ENCODE results near the gene SERPINF2. TPM values are rescaled to one million over a fixed set of nuclear protein-coding genes. Genes with fewer than 3 reads are reported as not detected.

Gene SERPINF2
- under 1 TPM; under 0.01 TPM for total RNA-seq

DNA sequence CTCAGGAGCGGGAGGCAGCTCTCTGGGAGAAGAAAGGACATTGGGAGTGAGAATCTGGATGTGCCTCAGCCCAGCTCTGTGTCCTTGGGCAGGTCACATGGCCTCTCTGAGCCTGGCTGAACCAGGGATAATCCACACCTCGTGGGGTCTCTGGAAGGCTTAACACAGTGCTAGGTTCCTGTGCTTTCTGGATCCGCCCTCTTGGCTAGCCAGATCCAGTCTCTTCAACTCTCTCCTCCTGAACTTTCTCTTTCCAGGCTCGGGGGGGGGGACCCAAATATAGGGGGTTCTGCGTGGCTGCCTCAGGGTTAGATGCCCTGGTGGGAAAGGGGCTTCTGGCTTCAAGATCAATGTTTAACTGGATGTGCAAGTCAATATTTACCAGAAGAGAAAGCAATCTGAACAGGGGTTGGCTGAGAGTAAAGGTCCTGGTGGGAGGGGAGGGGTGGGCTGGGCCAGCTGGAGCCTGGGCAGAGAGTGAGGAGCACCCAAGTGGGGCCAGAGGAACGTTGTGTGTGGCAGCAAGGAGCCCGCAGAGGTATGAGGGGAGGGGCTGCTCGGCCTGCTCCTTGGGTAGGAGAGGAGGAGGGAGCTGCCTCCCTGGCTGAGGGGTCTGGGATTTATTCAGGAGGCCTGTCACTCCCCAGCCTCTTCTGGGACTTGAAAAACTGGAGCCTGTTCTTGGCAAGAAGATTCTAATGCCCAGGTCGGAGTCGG is at the start of gene SERPINF2:
TSS of gene SERPINF2 (plus strand) at position 501 of the 717 bp plus-strand sequence. CDS start 2,125 bp downstream, outside the sequence.

DNA sequence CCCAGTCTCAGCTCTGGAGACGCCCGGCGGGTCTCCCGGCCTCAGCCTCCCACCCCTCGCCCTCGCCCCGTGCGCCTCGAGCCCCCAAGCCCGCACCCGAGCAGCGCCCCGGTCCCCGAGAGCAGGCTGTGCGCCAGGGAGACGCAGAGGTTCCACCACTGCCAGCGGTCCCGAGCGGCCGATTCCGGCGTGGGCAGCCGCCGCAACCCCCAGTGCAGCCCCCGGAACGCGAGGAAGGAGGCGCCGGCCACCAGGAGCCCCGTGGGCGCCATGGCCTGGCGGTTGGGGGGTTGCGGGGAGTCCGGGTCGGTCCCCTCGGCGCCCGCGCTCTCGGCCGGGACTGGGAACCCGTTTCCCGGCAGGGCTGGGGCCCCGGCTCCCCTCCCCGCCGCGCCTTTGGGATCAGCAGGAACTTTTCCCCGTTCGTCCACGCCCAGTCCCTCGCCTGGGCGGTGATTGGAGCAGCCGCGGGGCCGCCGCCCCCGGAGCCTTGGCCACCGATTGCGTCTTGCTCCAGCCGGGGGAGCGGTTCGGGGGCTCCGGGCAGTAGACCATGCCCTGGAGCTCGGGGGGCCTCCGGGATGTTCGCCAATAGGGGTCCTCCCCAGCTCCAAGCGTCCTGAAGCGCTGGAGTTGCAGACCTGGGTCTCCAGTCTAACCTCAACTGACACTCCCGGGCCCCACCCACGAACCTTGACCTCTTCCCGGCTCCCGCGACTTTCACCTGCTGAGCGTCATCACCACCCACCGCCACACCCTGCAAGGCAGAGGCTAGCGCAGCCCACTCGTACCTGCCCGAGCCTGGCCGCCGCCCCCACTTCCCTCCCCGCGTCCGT is 32.5 kb upstream of the SERPINF2 start, which contains the start of gene TLCD2:
TSS of gene TLCD2 (minus strand) at position 407 of the 836 bp plus-strand sequence. CDS start at position 272, 135 bp downstream.

DNA sequence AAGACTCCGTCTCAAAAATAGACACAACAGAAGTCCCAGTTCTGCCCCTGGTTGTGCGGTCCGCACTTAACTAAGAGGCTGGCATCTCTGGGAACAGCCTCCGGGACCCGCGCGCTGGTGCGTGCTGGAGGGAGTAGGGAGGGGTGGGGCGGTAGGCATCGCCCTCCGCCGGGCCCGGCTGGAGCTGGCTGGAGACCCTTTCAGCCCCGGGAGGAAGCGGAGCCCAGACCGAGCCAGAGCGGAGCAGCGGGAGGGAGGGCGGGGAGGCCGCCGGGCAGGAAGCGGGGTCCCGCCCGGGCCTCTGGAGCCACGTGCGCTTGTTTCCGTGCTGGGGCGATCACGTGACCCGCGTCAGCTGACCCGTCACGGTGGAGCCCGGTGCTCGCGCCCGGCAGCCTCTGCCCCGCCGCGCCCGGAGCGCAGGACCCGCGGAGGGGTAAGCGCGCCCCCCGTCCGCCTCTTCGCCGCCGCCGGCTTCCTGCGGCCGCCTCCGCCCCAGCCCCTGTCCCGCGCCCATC is 18.3 kb upstream of the SERPINF2 start, which contains the start of gene WDR81:
TSS of gene WDR81 (plus strand) at position 354 of the 518 bp plus-strand sequence. CDS start 256 bp downstream, outside the sequence.

Other genes starting within 250 kb of the SERPINF2 start
- 10 to 100 TPM; 34.6 to 46.8 TPM for gene INPP5K, start 226.3 kb upstream of the SERPINF2 start, total RNA-seq
- 10 to 100 TPM; 24.1 to 26.3 TPM for gene PITPNA, start 180.1 kb upstream of the SERPINF2 start, total RNA-seq
- 1 to 10 TPM in 1 of 2 donors, under 1 TPM in 1; 1.00 to 3.8 TPM for gene SLC43A2, start 114.0 kb upstream of the SERPINF2 start, total RNA-seq
- under 1 TPM; under 0.01 TPM for gene SCARF1, start 97.1 kb upstream of the SERPINF2 start, total RNA-seq
- 1 to 10 TPM; 5.0 to 8.9 TPM for gene RILP, start 93.0 kb upstream of the SERPINF2 start, total RNA-seq
- 100 to 1,000 TPM; 104 to 129 TPM for gene PRPF8, start 58.0 kb upstream of the SERPINF2 start, total RNA-seq
- 1 to 10 TPM in 1 of 2 donors, under 1 TPM in 1; 1.00 to 1.4 TPM for gene TLCD2, start 32.5 kb upstream of the SERPINF2 start, total RNA-seq
- 100 to 1,000 TPM in 1 of 2 donors, 10 to 100 TPM in 1; 78.1 to 106 TPM for gene WDR81, start 18.2 kb upstream of the SERPINF2 start, total RNA-seq
- gene SERPINF1, start 19.2 kb downstream of the SERPINF2 start, total RNA-seq: 100 to 1,000 TPM in 1 of 2 donors, 1 to 10 TPM in 1; 3.1 to 169 TPM
- 10 to 100 TPM; 11.7 to 17.6 TPM for gene SMYD4, start 87.0 kb downstream of the SERPINF2 start, total RNA-seq
- gene RPA1, start 87.1 kb downstream of the SERPINF2 start, total RNA-seq: 10 to 100 TPM; 13.1 to 29.0 TPM

All from melanocyte of skin (primary cell).